Measurements from ENCODE around the gene PLCB1.

Gene PLCB1

DNA sequence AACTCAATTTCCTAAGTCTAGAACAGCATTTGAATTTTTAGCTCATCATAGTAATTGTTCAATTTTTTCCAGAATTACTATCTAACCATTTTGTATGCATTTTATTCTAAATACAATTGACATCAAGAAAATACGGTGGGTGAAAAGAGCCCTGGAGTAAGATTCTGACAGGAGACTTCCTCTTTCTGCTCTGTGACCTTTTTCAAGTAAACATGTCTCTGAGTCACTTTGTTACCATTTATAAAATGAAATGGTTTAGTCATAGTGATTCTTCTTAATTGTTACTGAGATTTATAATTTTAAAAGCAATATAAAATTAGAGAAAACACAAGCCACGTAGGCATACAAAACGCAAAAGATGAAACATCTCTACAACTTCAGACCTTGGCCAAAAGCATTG, 80.2 kb downstream of the PLCB1 start:
- DNase-seq (ENCODE audit: low read depth in 2 of 2): no peak

DNA sequence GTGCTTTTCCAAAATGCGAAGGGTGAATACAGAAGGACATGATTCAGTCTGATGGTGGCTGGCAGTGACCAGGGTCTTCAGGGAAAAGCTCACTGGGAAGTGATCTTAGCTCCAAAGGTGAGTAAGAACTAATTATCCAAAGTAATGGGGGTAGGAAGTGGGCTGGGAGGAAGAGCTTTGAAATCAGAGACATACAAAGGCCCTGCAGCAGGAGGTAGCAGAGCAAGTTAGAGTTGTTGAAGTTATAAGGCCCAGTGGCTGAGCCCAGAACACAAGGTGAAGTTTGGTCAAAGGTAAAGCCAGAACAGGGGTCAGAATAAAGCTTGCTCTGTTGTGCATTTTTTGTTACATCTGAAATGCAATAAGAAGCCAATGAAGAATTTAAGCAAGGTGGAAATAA, 81.2 kb downstream of the PLCB1 start:
- no peak for DNase-seq (ENCODE audit: low read depth in 2 of 2)

DNA sequence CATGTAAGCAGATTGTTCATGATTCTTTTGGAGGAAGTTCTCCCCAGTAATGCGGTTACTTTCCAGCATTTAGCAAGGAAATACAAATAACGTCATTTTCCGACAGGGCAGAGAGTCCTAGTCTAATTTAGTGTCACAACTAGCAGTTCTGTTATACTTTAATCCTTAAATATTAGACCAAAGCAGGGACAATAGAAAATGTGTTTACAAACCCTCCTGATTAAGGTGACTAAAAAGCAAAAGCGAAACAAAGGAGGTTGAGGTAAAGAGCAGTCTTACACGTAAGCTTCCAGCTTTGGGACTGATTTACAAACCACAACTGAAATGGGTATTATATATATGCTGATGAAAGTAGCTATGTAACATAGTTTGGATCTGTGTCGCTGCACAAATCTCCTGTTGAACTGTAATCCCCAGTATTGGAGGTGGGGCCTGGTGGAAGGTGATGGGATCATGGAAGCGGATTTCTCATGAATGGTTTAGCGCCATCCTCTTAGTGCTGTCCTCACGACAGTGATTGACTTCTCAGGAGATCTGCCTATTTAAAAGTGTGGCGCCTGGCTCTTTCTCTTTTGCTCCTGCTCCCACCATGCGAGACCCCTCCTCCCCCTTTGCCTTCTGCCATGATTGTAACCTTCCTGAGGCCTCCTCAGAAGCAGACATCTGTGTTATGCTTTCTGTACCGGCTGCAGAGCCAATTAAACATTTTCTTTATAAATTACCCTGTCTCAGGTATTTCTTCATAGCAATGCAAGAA, 81.9 kb downstream of the PLCB1 start:
- DNase-seq (ENCODE audit: low read depth in 2 of 2): no peak

DNA sequence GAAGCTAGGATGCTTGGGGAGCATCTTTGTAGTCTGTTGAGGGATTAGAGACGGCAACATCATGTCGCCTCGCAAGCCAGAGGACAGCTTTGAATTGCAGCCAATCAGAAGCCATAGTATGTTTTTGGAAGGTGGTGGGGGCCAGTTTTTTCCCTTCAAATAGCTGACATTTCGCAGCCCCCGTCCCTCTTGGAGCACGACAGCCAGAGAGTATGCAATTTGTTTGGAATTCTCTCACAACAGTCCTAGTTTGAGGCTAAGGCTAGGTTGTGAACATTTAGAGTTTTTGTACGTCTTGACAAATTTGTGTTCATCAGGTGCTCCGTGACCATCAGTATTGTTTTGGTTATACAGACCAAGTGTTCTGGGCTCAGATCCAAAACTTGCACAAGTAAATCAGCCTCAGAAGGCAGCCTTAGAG, 83.3 kb downstream of the PLCB1 start:
- no peak for DNase-seq (ENCODE audit: low read depth in 2 of 2)

DNA sequence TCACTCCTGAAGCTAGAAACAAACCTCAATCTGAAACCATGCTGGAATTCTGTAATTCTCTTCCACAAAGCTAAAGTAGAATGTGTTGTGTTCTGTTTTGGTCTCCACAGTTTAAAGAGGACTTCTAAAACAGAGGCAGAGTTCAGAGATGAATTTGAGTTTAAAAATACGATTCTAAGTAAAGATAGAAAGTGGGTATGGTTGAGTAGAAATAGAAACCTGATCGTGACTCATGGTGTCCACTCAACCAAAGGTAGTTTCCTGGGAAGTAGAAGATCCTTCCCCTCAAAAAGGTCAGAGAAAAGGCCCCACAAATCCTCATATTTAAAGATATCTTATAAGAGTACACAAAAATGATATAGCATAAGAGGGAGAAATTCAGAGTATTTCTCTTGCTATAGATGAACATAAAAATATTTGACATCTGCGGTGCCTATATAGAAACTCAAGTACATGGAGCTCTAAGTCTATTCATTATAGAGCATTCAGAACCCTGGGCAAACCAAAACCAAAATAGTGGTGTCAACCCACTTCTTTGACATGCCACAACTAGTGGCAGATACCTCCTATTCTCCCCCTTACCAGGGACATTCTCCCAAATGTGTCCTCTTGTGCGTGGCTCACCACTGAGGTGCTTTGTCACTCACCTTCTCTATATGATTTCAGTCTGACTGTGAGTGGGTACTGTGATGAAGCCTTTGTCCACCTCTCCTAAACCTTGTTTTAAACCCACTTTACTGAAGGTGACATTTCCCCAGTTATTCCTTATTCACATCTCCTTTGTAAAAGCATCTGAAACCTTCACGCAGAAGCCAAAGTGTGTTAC, 84.5 kb downstream of the PLCB1 start:
- no peak for DNase-seq (ENCODE audit: low read depth in 2 of 2)

DNA sequence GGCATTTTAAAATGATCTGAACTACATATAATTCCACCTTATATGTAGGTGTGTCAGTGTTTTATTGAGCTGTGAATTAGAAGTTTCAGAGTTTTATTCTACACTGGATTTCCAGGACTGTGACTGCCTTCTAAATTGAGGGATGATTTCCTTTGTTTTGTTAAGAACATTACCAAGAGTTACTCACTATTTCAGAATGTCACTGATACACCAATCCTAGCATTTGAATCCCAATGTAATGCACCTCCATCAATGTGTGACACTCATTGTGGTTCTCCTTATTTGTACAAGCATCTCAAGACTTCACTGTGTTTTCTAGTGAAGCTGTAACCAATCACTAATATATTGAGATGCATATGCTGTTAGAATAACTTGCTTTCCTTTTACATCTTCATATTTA, 86.8 kb downstream of the PLCB1 start:
- DNase-seq (ENCODE audit: low read depth in 2 of 2): no peak

DNA sequence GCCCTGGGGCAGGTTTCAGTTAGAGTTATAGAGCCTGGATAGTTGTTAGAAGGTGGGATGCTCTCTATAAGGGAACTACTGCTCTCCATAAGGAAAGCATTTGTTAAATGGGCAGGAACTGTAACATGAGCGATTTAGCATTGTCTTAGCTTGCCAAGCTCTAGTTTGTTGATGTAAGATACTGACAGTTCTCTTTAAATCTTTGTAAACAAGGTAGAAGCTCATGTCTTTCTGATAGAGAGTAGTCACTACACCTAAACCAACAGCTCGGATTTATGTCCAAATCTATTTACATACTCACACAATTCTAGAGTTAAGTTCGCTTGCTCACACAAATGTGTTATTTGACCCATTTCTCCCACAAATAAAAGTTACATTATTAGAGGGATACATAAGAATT, 87.3 kb downstream of the PLCB1 start:
- no peak for DNase-seq (ENCODE audit: low read depth in 2 of 2)

DNA sequence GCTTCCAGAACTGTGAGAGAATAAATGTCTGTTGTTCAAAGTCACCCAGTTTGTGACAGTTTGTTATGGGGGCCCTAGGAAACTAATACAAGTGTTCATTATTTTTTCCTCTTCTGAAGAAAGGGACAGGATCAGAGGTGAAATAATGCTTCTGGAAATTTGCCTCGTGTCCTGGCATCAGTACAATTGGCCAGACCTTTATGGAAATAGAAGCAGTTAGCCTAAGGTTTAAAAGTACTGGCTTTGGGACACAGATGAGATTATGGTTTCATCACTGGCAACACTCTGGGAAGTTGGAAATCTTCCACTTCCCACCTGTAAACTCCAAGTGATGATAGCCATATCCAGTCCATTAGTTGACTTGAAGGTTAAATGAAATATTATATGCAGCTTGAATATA, 88.7 kb downstream of the PLCB1 start:
- DNase-seq (ENCODE audit: low read depth in 2 of 2): no peak

DNA sequence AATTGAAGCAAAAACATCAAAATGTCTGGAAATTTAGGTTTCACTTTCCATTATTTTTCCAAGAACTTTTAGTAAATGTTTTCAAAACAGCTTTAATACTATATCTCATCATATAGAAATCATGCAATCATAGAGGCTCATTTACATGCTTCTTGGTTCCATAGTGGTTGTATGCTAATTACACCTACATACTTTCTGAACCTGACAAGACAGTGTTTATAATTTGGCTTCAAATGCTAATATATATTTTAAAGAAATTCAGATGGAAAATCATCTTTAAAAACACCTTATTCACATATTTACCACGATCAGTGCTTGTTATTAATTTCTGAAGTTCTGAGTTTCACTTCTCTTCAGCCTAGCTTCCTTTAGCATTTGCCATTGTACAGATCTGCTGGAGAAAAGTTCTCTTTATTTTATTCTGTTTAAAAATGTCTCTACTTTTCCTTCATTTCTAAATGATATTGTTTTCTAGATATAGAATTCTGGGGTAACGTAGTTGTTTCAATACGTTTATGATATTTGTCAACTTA, 89.9 kb downstream of the PLCB1 start:
- no peak for DNase-seq (ENCODE audit: low read depth in 2 of 2)

DNA sequence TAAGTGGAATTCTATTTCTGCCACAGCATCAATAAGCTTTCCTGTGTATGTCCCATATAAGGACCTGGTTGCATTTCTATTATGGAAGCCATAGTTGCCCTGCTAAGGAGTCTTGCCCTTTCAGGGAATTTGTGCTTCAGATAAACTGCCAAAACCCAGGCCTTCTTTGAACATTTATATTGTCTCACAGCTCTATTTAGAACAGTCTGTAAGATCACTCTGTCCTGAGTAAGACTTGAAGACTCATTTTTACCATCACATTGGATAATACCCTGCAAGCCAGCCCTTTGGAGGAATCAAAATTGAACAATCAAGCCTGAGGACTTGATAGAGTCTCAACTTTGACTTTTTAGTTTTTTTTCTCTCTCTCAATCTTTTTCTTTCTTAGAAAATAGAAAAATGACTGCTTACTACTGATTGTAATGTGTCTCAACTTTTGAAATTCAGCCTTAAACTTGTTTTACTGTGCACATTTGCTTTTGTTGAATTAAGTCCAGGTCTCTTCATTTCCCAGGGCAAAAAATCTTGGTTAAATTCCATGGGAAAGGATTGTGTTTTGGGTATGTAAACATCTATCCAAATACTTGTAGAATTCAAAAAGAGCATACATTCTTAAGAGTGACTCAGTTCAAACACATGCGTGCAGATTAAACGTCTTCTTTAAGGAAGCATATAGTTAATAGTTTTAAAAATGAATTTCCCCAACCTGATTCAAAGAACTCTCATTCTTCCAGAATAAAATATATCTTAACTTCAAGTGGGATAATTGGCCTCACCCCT, 91.2 kb downstream of the PLCB1 start:
- DNase-seq (ENCODE audit: low read depth in 2 of 2): no peak

DNA sequence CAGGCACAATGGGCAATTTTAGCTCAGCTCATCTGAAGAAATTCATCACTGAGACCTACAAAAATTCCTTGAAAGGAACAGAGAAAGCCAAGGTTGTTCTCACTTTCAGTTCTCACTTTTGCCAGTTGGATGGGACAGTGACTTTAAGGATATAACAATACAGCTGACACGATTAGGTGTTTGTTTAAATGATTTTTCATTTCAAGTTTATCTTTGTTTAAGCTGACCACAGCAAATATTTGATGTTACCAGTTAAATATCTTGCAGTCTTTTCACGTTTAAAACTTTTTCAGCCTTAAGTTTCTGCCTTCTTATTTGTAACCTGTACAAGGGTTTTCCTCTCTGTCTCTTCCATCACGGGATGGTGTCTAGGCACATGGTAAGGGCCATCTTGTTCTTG, 93.6 kb downstream of the PLCB1 start:
- no peak for DNase-seq (ENCODE audit: low read depth in 2 of 2)

DNA sequence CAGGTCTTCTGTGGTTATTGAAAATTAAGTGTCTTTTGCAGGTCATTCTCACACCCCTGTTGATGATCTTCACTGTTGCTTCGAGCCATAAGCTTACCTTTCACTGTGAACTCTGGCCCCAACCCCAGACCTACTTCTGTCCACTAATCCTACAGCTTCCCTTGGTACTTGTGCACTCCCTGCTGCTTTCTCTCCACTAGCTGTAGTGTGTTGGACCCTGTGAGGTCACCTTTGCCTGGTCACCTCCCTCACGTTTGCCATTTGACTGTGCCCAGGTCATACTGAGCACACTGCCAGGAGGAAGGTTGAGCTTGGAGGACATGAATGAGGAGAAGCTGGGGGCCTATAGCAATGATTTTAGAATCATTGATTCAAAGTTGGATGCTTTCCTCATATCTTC, 94.0 kb downstream of the PLCB1 start:
- DNase-seq (ENCODE audit: low read depth in 2 of 2): no peak

DNA sequence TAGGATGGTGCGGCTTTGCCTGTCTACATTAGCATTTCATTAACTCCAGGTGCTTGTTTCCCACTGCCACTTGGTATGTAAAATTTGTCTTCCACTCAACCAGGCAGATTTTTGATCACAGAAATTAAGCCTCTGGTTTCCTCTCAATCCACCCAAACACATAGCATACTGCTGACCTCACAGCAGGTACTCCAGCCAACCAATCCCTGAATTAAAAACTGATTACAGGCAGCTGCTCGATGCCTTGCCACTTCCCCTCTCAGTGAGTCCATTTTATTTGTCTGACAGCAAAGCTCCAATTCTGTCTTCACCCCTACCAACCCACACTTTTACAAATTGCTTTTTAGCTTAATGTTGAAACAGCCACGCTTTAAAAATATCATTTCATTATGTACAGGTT, 95.2 kb downstream of the PLCB1 start:
- DNase-seq (ENCODE audit: low read depth in 2 of 2): no peak

DNA sequence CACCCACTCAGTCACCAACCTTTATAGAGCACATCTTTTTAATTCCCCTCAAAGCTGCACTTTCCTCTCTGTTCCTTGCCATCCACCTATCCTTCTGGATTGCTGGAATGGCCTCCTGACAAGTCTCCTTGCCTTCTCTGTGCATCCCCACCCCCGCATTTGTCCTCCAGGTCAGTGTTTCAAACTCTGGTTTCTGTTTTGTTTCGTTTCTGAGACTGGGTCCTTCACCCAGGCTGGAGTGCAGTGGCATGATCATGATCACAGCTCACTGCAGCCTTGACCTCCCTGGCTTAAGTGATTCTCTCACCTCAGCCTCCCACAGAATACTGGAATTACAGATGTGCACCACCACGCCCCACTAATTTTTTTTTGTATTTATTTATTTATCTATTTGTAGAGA, 96.2 kb downstream of the PLCB1 start:
- DNase-seq (ENCODE audit: low read depth in 2 of 2): no peak

DNA sequence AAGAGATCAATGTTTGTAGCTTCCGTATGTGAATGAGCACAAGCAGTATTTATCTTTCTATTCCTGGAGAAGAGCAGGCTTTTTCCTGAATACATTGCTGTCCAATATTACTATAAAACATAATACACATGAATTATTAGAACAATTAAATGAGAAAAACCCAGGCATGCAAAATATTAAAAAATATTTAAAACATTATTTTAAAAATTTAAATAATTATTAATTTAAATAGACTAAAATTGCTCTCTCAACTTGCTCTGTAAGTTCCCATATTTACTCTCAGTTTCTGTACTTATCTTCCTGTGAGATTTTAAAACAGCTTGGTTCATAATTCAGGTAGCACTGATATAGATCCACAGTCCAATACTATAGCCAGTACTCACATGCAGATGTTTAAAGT, 97.0 kb downstream of the PLCB1 start:
- no peak for DNase-seq (ENCODE audit: low read depth in 2 of 2)

DNA sequence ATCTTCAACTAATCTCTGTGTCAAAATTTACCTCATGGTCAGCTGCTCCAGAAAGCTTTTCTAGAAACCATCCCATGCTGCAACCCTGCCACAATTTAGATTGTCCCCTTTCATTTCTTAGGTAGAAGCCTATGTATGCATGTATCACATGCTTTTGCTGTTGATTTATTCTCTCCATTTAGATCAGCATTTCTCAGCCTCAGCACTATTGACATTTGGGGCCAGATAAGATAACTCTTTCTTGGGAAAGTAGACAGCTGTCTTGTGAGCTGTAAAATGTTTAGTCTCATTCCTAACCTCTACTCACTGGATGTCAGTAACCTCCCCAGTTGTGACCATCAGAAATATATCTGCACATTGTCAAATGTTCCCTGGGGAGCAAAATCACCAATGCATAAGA, 99.0 kb downstream of the PLCB1 start:
- no peak for DNase-seq (ENCODE audit: low read depth in 2 of 2)

DNA sequence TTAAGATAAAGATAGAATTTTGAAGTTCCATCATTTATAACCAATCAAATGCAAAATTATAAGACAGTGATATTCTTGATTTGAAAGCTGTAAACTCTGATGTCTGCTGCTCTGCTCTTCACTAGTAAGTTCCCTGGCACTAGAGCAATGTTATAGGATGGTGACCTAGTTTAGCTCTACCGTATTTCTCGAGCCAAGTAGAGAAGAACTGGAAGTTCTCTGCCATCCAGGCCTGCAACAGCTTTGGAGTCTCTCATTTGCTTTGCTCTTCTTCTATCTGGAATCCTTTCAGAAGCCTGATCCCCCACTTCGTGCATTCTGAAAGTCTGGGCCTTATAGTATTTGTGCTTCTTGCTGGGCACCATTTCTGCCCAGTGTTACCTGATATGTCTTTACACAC, 100.3 kb downstream of the PLCB1 start:
- DNase-seq (ENCODE audit: low read depth in 2 of 2): no peak

DNA sequence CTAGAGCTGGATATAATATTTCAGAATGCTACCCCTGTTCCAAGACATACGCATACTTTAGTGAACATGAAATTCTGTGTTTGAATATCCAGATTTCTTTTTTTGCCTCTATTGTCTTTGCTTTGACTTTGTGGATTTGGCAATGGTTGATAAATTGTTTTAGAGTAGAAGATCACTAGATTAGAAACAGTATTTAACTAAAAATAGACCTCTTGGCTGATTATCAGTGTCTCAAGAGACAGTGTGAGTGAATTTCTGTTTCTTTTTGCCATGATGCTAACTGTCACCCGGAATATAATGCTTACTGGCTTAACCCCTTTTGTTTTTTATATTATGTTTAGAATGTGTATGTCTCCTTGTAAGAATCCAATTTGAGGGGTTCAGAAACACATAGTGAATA, 102.5 kb downstream of the PLCB1 start:
- DNase-seq (ENCODE audit: low read depth in 2 of 2): no peak

DNA sequence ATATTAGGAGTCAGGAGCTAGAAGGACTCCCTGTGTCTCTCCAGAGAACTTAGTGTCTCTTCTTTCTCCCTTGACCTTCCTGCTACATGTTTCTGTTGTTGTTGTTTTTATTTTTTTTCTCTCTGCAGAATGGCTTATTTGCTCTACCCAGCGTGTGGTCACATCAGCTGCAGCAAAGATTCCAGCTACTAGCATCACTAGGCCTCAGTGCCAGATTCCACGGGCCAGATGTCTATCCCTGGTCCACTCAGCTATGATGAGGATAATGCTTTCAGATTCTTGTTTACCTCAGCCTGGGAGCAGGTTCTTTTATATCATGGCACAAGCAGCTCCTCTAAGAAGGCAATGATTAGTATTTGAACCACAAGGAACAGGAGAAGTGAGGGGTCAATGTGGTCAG, 110.0 kb downstream of the PLCB1 start:
- DNase-seq (ENCODE audit: low read depth in 2 of 2): no peak

DNA sequence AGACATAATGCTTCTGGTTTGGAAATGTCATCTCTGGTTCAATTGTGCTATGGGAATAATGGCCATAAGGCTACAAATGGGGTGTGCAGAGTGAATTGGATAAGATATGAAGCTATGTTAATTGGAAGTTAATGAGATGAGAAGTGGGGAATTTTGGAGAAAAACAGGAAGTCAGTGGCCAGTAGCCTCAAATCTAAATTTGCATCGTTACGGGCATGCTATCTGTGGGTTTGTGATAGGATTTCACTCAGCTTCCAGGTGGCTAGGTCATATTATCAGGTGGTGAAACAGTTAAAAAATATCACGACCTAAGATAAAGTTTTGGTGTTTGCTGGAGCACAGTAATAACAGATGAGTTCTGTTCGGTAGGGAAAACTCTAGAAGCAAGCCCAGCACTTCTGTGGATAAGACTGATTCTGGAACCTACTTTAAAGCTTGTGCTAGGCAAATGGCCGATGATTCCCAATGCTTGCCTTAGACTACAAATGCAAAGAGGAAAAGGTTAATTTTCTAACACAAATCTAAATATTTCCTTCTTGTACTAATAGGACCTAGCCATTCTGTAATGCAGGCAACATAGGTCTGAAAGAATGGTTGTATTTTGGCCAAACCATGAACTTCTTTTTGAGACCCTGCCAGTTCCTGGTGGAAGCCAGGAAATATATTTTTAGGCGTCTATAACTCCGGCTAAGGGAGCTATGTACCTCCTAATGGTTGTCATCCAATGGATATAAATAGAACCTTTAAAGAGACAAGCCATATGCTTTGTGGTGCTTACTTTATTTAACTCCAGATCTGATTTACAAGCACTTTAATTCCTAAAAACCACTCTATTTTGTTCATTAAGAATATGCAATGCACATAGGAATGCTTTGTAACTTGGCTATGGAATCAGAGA, 111.0 kb downstream of the PLCB1 start:
- no peak for DNase-seq (ENCODE audit: low read depth in 2 of 2)

DNA sequence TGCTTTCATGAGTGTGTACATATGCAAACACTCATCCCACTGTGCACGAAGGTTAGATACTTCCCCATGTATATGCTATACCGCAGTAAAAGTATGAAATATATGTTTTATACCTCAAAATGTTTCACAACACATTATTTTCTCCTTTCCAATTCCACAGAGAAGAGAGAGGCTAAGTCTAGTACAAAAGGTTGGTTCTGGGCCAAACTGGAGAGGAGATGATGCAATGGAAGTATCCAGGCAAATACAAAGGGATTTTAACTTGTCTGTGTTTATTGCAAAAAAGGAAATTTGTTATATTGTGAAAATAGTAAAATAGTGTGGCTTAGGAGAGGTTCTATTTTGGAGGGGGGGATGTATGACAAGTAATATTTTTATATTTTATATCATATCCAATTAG, 112.6 kb downstream of the PLCB1 start:
- DNase-seq (ENCODE audit: low read depth in 2 of 2): no peak
